Upper lobe of left lung (tissue), 4 donors: ENCODE measurements around the gene ZBTB40.

ENCODE experiments used
- POLR2A ChIP-seq, 4 donors: fragments of 450-650 bp; IDR thresholded peaks; one replicate each; pipeline ENCODE4 v1.5.1; 2016 to 2017; ENCODE audit warnings: antibody characterized with exemption in 4 of 4, mild to moderate bottlenecking in 2 of 4
- POLR2AphosphoS5 ChIP-seq, 2 donors: sonication (generic); formaldehyde crosslinking; IDR thresholded peaks; one replicate each; pipeline ENCODE4 v1.5.1; 2017; ENCODE audit warnings: antibody characterized with exemption in 2 of 2
- TF ChIP-seq, protein P1 (sequence below), 6 experiments: fragments of 450-650 bp in 4 of 6; fragments of 200-600 bp in 2 of 6; sonication (generic) in 2 of 6; IDR thresholded peaks; one replicate each; pipeline ENCODE4 v1.5.1; 2016 to 2019; ENCODE audit warnings: antibody characterized with exemption in 6 of 6

GRCh38 chr1:22418933-22419382, 32.7 kb upstream of the ZBTB40 start:
- TF ChIP-seq, protein P1, sequence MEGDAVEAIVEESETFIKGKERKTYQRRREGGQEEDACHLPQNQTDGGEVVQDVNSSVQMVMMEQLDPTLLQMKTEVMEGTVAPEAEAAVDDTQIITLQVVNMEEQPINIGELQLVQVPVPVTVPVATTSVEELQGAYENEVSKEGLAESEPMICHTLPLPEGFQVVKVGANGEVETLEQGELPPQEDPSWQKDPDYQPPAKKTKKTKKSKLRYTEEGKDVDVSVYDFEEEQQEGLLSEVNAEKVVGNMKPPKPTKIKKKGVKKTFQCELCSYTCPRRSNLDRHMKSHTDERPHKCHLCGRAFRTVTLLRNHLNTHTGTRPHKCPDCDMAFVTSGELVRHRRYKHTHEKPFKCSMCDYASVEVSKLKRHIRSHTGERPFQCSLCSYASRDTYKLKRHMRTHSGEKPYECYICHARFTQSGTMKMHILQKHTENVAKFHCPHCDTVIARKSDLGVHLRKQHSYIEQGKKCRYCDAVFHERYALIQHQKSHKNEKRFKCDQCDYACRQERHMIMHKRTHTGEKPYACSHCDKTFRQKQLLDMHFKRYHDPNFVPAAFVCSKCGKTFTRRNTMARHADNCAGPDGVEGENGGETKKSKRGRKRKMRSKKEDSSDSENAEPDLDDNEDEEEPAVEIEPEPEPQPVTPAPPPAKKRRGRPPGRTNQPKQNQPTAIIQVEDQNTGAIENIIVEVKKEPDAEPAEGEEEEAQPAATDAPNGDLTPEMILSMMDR (IDR thresholded peaks at IDR 0.05): no peak
- TF ChIP-seq POLR2AphosphoS5 (IDR thresholded peaks at IDR 0.05): no peak
- no peak for TF ChIP-seq POLR2A (IDR thresholded peaks at IDR 0.05)
